Right lobe of liver (tissue), 6 donors: ENCODE measurements around the gene FANCG. TPM values are rescaled to one million over a fixed set of nuclear protein-coding genes. Genes with fewer than 3 reads are reported as not detected.

Experiments used
- ATAC-seq, 4 donors: fragments of 200-7000 bp; cut with Tn5 transposase; one replicate each; pipeline ENCODE4 v1.9.1; 2020; ENCODE audit warnings: mild to moderate bottlenecking in 4 of 4, moderate library complexity in 4 of 4
- DNase-seq, 3 donors: peaks; one replicate each; pipeline ENCODE4 v3.0.0-alpha.2; 2020
- H3K27ac ChIP-seq, 3 donors: fragments of 200-600 bp; one replicate each; pipeline ENCODE4 v1.8.0; 2022
- H3K27me3 ChIP-seq, 2 donors: fragments of 200-600 bp; one replicate each; pipeline ENCODE4 v1.8.0; 2022
- H3K36me3 ChIP-seq, 4 donors: fragments of 200-600 bp; sonication (generic) in 1 of 4; one replicate each; pipeline versions ENCODE4 v1.5.1 to v1.8.0; 2017 to 2022; ENCODE audit warnings: control low read depth in 1 of 4
- H3K4me1 ChIP-seq, 4 donors: fragments of 200-600 bp; sonication (generic) in 1 of 4; one replicate each; pipeline versions ENCODE4 v1.5.1 to v1.8.0; 2017 to 2022; ENCODE audit warnings: control low read depth in 1 of 4
- H3K4me3 ChIP-seq, 3 donors: fragments of 200-600 bp; one replicate each; pipeline ENCODE4 v1.8.0; 2022
- H3K9me3 ChIP-seq, 4 donors: fragments of 200-600 bp; sonication (generic) in 1 of 4; one replicate each; pipeline versions ENCODE4 v1.5.1 to v1.8.0; 2017 to 2022; ENCODE audit warnings: control low read depth in 1 of 4
- CTCF ChIP-seq, 4 donors: fragments of 200-600 bp in 3 of 4; fragments of 450-650 bp in 1 of 4; IDR thresholded peaks; one replicate each; pipeline versions ENCODE4 v1.5.1 to v1.8.0; 2016 to 2022; ENCODE audit warnings: antibody characterized with exemption in 4 of 4, mild to moderate bottlenecking in 2 of 4
- POLR2A ChIP-seq: fragments of 450-650 bp; IDR thresholded peaks from one replicate; pipeline ENCODE4 v1.6.1; 2017; ENCODE audit warnings: antibody characterized with exemption, mild to moderate bottlenecking
- WGBS: methylation state at CpG from one replicate; pipeline ENCODE4 v1.1.6; 2018; ENCODE audit warnings: low coverage, low lambda C conversion rate; ENCODE audit not compliant: insufficient coverage; ENCODE audit errors: missing lambda C conversion rate; 5-methylcytosine and 5-hydroxymethylcytosine counted together
- intact Hi-C, 2 donors: fragments of 100-400 bp; cut with DNase I; formaldehyde crosslinking; loops; one replicate each; pipeline versions ENCODE4 v1.11.2 to v1.14.1; 2022
- total RNA-seq, 6 experiments: library from RNA; depleted of rRNA in 2 of 6; stranded (reverse); fragments of >200 nt in 2 of 6; fragmentation: NEBNext Ultra II Directional in 3 of 6; extraction: Animal tissue kit (Norgen Biotek cat#: 25700) in 3 of 6; gene quantifications; one replicate each; pipeline versions ENCODE4 v1.1.0 to v1.2.4, GENCODE V29; 2016 to 2023
- donor health status: DM: no; HTN: yes; CAD: no.
- donor health status: DM: no; HTN: no; CAD: no.
- donor health status: DM: no; HTN: no; CAD: no.
- donor health status: DM: no; HTN: yes; CAD: no.
- donor health status: DM: no; HTN: yes; CAD: no.

The FANCG gene
- total RNA-seq, 6 experiments from 2014 or later: 2.9 to 7.1 (median 4.2) TPM

DNA sequence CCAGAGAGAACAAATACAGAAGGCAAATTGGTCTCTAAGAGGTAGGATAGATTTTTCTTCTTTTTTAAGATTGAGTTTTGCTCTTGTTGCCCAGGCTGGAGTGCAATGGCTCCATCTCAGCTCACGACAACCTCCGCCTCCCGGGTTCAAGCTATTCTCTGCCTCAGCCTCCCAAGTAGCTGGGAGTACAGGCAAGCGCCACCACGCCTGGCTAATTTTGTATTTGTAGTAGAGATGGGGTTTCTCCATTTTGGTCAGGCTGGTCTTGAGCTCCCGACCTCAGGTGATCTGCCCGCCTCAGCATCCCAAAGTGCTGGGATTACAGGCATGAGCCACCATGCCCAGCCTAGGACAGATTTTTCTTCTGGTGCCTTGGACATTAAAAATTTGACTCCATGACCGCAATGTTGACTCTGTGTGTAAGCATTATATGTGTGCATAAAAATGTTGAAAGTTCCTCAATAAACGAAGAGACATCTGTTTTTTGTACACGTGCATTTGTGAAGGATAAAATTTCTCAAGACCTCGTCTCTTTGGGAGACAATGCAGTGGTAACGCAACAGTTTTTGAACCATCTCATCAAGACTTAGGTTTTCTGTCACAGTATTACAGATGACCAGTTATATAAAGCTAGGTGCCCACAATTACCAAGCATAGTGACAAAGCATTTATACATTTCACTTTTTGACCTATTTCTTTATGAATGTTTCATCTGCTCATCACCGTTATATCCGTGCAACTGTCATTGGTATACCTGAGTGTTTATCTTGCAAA lies 24.7 kb downstream of the FANCG start:
- TF ChIP-seq CTCF (IDR thresholded peaks at IDR 0.05) (no peak), POLR2A (no peak)
- intact Hi-C loops: no loop called here
- Histone ChIP-seq H3K4me1 (no peaks in the 10 kb centered on the region), H3K9me3 (no peaks in the 10 kb centered on the region), H3K27ac (no peak overlapping the region), H3K27me3 (no peaks in the 10 kb centered on the region), H3K4me3 (no peak overlapping the region), H3K36me3 (peaks cover 8 to 84% (median 46%) of the 10 kb centered on the region in 4 donors)
- WGBS: 96% methylated on average over 7 of the region's 14 CpGs
- no peak for DNase-seq
- ATAC-seq: no peak

- no peak for ATAC-seq
- no peaks in the 10 kb centered on the region for H3K4me1 ChIP-seq
- intact Hi-C loops: no loop called here
- TF ChIP-seq POLR2A (no peak), CTCF (IDR thresholded peaks at IDR 0.05) (no peak)
- no peaks in the 10 kb centered on the region for H3K9me3 ChIP-seq
- DNase-seq: no peak
- H3K27me3 ChIP-seq: no peaks in the 10 kb centered on the region
- peaks cover 8 to 84% (median 41%) of the 10 kb centered on the region in 4 donors for H3K36me3 ChIP-seq
- 53% methylated on average over 4 of the region's 5 CpGs for WGBS
- no peak overlapping the region for H3K27ac ChIP-seq
- H3K4me3 ChIP-seq: no peak overlapping the region
Measured at GRCh38 chr9:35054185-35054835, 25.4 kb downstream of the FANCG start.

DNA sequence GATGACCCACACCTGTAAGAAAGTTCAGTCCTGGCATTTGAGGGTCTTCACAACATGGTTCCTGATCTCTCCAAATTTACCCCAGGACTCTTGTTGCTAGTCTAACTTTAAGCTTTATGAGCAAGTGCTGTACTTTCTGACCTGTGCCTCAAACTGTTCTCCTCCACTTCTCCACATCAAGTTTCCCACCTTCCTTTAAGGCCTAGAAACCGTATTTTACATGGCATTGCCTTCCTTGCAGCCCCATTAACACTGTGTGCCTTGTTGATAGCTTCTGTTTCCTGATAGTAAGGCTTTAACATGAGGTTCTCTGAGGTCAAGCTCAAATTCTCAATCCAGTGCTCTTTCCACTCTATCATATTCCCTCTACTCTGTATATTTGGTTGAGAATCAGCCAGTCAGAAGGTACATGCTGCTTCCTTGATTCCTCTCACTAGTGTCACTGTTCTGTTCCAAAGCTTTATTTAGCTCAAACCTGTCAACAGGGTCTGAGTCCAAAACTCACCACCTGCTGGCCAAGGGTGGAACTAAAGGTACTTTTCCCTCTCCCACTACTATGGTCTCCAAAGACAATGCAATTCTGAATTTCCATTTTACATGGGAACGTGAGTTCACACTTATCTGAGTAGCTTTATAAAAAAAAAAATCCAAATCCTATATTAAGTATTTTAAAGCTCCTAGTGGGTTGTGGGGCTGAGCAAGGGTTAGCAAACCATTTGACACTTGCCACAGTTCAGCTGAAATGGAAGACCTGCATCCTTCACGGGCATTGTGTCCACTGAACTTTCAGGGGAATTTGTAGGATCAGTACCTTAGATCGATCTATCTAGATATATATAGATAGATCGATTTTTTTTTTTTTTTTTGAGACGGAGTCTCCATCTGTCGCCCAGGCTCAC lies 28.4 kb downstream of the FANCG start:
- TF ChIP-seq POLR2A (no peak), CTCF (IDR thresholded peaks at IDR 0.05) (peak; percentile 51 to 66 (median 54))
- intact Hi-C loops: no loop called here
- no peaks in the 10 kb centered on the region for H3K27me3 ChIP-seq
- H3K9me3 ChIP-seq: no peaks in the 10 kb centered on the region
- peak; percentile 73 to 88 (median 82) for ATAC-seq
- no peaks in the 10 kb centered on the region for H3K4me1 ChIP-seq
- no peak overlapping the region for H3K4me3 ChIP-seq
- H3K36me3 ChIP-seq: peaks cover 0 to 64% (median 17%) of the 10 kb centered on the region in 4 donors
- WGBS: 74% methylated on average over 7 of the region's 7 CpGs
- no peak for DNase-seq
- no peak overlapping the region for H3K27ac ChIP-seq

GRCh38 chr9:35048511-35048910 lies 31.2 kb downstream of the FANCG start:
- Histone ChIP-seq H3K9me3 (no peaks in the 10 kb centered on the region), H3K4me1 (no peaks in the 10 kb centered on the region), H3K36me3 (peaks cover 0 to 42% (median 10%) of the 10 kb centered on the region in 4 donors), H3K27me3 (no peaks in the 10 kb centered on the region), H3K27ac (no peak overlapping the region), H3K4me3 (no peak overlapping the region)
- no peak for DNase-seq
- WGBS: 90% methylated on average over 5 of the region's 6 CpGs
- no peak for TF ChIP-seq POLR2A
- no peak for TF ChIP-seq CTCF (IDR thresholded peaks at IDR 0.05)
- ATAC-seq: no peak
- intact Hi-C loops: no loop called here
